Heart right ventricle (tissue), 16 donors: ENCODE data around the gene RAB25. TPM values are rescaled to one million over a fixed set of nuclear protein-coding genes. Genes with fewer than 3 reads are reported as not detected.

Experiments used
- ATAC-seq, 8 donors: fragments of 200-7000 bp; cut with Tn5 transposase; one replicate each; pipeline ENCODE4 v1.9.1; 2020; ENCODE audit warnings: mild to moderate bottlenecking in 8 of 8, moderate library complexity in 8 of 8, moderate number of reproducible peaks in 1 of 8
- DNase-seq, 2 donors: peaks; one replicate each; pipeline ENCODE4 v3.0.0-alpha.2; 2020
- H3K27ac ChIP-seq, 10 donors: fragments of 200-600 bp; sonication (generic) in 2 of 10; one replicate each; pipeline versions ENCODE4 v1.5.0 to v1.8.0; 2020 to 2022; ENCODE audit warnings: mild to moderate bottlenecking in 3 of 10
- H3K27me3 ChIP-seq, 7 donors: fragments of 200-600 bp; one replicate each; pipeline ENCODE4 v1.8.0; 2021 to 2022; ENCODE audit warnings: mild to moderate bottlenecking in 2 of 7
- H3K36me3 ChIP-seq, 9 donors: fragments of 200-600 bp; sonication (generic) in 1 of 9; one replicate each; pipeline versions ENCODE4 v1.5.0 to v1.8.0; 2020 to 2022; ENCODE audit warnings: mild to moderate bottlenecking in 2 of 9
- H3K4me1 ChIP-seq, 9 donors: fragments of 200-600 bp; sonication (generic) in 1 of 9; one replicate each; pipeline versions ENCODE4 v1.5.0 to v1.8.0; 2020 to 2022; ENCODE audit warnings: mild to moderate bottlenecking in 4 of 9
- H3K4me3 ChIP-seq, 10 donors: fragments of 200-600 bp; sonication (generic) in 2 of 10; one replicate each; pipeline versions ENCODE4 v1.5.0 to v1.8.0; 2020 to 2022; ENCODE audit warnings: mild to moderate bottlenecking in 7 of 10, moderate library complexity in 2 of 10
- H3K9me3 ChIP-seq, 11 donors: fragments of 200-600 bp in 10 of 11; sonication (generic) in 2 of 11; one replicate each; pipeline versions ENCODE4 v1.5.0 to v1.8.0; 2013 to 2022; ENCODE audit warnings: mild to moderate bottlenecking in 2 of 11, control low read depth in 1 of 11, moderate library complexity in 1 of 11
- WGBS, 2 donors: extraction: QIAGEN DNeasy Blood & Tissue Kit; methylation state at CpG; one replicate each; pipeline ENCODE4 v1.1.7; 2013; ENCODE audit warnings: inconsistent platforms in 1 of 2; 5-methylcytosine and 5-hydroxymethylcytosine counted together
- intact Hi-C, 10 donors: fragments of 100-400 bp; cut with DNase I; formaldehyde crosslinking; loops; one replicate each; pipeline versions ENCODE4 v1.11.1 to v1.14.2; 2022
- polyA plus RNA-seq, 2 donors: library from polyadenylated mRNA; stranded (reverse); fragments of 200-250 nt; gene quantifications; one replicate each; pipeline ENCODE4 v1.2.3, GENCODE V29; 2013
- total RNA-seq, 10 donors: library from RNA; stranded (reverse); fragmentation: NEBNext Ultra II Directional in 3 of 10; extraction: Animal tissue kit (Norgen Biotek cat#: 25700) in 3 of 10; gene quantifications; one replicate each; pipeline versions ENCODE4 v1.2.1 to v1.2.4, GENCODE V29; 2021 to 2023
- TF ChIP-seq, protein P1 (sequence below), 9 donors: fragments of 200-600 bp; sonication (generic) in 2 of 9; IDR thresholded peaks; one replicate each; pipeline versions ENCODE4 v1.5.0 to v1.8.0; 2021 to 2022; ENCODE audit warnings: antibody characterized with exemption in 9 of 9, mild to moderate bottlenecking in 5 of 9, moderate library complexity in 1 of 9
- donor health status: Arrhythmogenic right ventricular cardiomyopathy.
- donor health status: ischemic (EF 13 %, LVEDD 7.1; RV severe dilation, severe dysfunction).
- donor health status: healthy with polysubstance abuse.
- donor health status: DM: no; HTN: yes; CAD: no.
- donor health status: DM: no; HTN: no; CAD: no.
- donor health status: ischemic (EF 25% LVEDD 6.9; RV normal size, moderate dysfunction).
- donor health status: ischemic (EF 25% LVEDD 5.7; RV mildly dilated, moderate dysfunction).
- donor health status: healthy.
- donor health status: DM: yes; HTN: yes; CAD: no.
- donor health status: Ischemic cardiomyopathy.
- donor health status: ischemic (EF 35%, LVEDD 5.7; RV mildly dilated, moderate dysfunction).
- donor health status: nonischemic (EF 11% LVEDD 7.7; RV severe dilation, severe dysfunction).
- donor health status: DM: yes; HTN: yes; CAD: no.
- donor health status: PGD.
- donor health status: ischemic (EF 29% LVEDD 5.4; RV normal size, mild dysfunction).
- donor health status: nonischemic (EF 23%, LVEDD 6.1; RV moderate dilation, normal function).

RAB25 gene
- total and polyA plus RNA-seq, 12 donors = 0.17 to 0.50 TPM; not detected in 10

DNA sequence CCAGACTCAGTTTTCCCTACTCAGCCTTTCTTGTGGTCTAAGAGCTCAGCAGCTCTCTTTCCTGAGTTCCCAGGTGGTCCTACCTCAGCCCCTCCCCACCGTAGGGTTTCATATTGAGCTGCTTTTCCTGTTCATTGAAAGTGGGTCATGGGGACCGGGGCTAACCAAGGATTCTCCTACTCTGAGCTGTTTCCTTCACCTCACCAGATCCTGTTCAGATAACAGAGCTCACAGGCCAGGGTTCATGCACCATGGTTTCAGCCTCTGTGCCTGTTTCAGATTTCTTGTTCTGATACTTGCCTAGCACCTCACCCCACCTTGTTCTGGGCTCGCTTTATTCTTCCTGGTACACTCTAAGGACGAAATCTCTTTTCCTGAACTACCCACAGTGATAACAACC is 15.9 kb upstream of the RAB25 start:
- 95 to 96% methylated on average over 4 of the region's 4 CpGs for WGBS, 2 donors

DNA sequence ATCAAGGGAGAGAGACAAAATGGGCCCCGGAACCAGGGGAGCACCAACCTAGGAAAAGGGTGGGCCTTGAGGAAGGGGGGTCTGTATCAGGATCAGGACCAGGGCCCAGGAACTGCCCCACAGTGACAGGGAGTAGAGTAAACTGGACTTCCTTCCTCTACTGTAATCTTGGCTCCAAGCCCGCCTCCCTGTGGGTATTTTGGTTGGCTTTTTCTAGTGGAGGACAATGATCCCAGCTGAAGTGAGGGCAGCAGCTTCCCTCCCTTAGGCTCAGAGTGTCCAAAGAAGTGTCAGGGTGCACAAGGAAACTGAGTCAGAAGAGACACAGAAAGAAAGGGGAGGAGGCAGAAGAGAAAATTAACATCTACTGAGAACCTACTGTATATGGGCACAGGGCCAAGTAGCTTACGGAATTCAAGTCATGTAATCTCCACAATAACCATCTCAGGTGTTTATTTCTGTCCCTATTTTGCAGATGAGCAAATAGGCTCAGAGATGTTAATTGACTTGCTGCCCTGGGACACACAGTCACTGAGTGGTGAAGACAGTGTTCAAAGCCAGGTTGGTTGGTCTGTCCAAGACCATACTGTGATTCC is 12.2 kb upstream of the RAB25 start:
- H3K9me3 ChIP-seq = no peaks in the 10 kb centered on the region
- peaks cover 0 to 64% (median 12%) of the 10 kb centered on the region in 9 donors for H3K36me3 ChIP-seq
- H3K27me3 ChIP-seq = no peaks in the 10 kb centered on the region
- no peak overlapping the region for H3K27ac ChIP-seq
- DNase-seq (no peak), ATAC-seq (no peak)
- 75 to 82% methylated on average over 3 of the region's 3 CpGs for WGBS, 2 donors
- intact Hi-C loops = no loop called here
- no peak overlapping the region for H3K4me3 ChIP-seq
- H3K4me1 ChIP-seq = peaks cover 0 to 31% (median 18%) of the 10 kb centered on the region in 9 donors
- TF ChIP-seq, protein P1, sequence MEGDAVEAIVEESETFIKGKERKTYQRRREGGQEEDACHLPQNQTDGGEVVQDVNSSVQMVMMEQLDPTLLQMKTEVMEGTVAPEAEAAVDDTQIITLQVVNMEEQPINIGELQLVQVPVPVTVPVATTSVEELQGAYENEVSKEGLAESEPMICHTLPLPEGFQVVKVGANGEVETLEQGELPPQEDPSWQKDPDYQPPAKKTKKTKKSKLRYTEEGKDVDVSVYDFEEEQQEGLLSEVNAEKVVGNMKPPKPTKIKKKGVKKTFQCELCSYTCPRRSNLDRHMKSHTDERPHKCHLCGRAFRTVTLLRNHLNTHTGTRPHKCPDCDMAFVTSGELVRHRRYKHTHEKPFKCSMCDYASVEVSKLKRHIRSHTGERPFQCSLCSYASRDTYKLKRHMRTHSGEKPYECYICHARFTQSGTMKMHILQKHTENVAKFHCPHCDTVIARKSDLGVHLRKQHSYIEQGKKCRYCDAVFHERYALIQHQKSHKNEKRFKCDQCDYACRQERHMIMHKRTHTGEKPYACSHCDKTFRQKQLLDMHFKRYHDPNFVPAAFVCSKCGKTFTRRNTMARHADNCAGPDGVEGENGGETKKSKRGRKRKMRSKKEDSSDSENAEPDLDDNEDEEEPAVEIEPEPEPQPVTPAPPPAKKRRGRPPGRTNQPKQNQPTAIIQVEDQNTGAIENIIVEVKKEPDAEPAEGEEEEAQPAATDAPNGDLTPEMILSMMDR (IDR thresholded peaks at IDR 0.05) = no peak

More for the DNA sequence above, 15.9 kb upstream of the RAB25 start:
- ATAC-seq (no peak), DNase-seq (no peak)
- Histone ChIP-seq H3K4me3 (no peak overlapping the region), H3K27me3 (no peaks in the 10 kb centered on the region), H3K27ac (no peak overlapping the region), H3K4me1 (peaks cover 0 to 4% (median 0%) of the 10 kb centered on the region in 9 donors), H3K36me3 (peaks cover 0 to 95% (median 21%) of the 10 kb centered on the region in 9 donors), H3K9me3 (no peaks in the 10 kb centered on the region)
- intact Hi-C loops = no loop called here
- TF ChIP-seq, protein P1 (IDR thresholded peaks at IDR 0.05) = no peak

- TF ChIP-seq, protein P1 (IDR thresholded peaks at IDR 0.05) = no peak
- peak in 3 of 8 donors; percentile 5 to 25 (median 16) for ATAC-seq
- Histone ChIP-seq H3K4me3 (no peak overlapping the region), H3K36me3 (peaks cover 0 to 49% (median 8%) of the 10 kb centered on the region in 9 donors), H3K27me3 (no peaks in the 10 kb centered on the region), H3K27ac (peak overlapping the region in 3 of 10 donors; percentile 21 to 50 (median 48)), H3K4me1 (peaks cover 2 to 34% (median 21%) of the 10 kb centered on the region in 9 donors), H3K9me3 (no peaks in the 10 kb centered on the region)
- WGBS, 2 donors = 56 to 63% methylated on average over 4 of the region's 4 CpGs
- DNase-seq = peak; percentile 26 to 63
- intact Hi-C loops = loop anchor here in 2 of 10 donors (5.0 to 10.0 kb wide), 2 partner anchors 113 to 116 kb away; partner anchors contain the start of gene KHDC4 (in 1 of the 2)
These were observed 10.6 kb upstream of the RAB25 start for GRCh38 chr1:156050376-156050775.

- TF ChIP-seq, protein P1 (IDR thresholded peaks at IDR 0.05) = no peak
- H3K36me3 ChIP-seq = peaks cover 0 to 45% (median 8%) of the 10 kb centered on the region in 9 donors
- no peak overlapping the region for H3K4me3 ChIP-seq
- no peak for ATAC-seq
- H3K4me1 ChIP-seq = peaks cover 5 to 42% (median 29%) of the 10 kb centered on the region in 9 donors
- no peaks in the 10 kb centered on the region for H3K9me3 ChIP-seq
- no peak for DNase-seq
- intact Hi-C loops = loop anchor here in 2 of 10 donors (5.0 to 10.0 kb wide), 2 partner anchors 114 to 116 kb away; partner anchors contain the start of gene KHDC4 (in 1 of the 2)
- no peaks in the 10 kb centered on the region for H3K27me3 ChIP-seq
- WGBS, 2 donors = 89 to 93% methylated on average over 7 of the region's 7 CpGs
- H3K27ac ChIP-seq = peak overlapping the region in 5 of 10 donors; percentile 7 to 50 (median 31)
These were observed 9.8 kb upstream of the RAB25 start for GRCh38 chr1:156051011-156051725.
